ENCODE data around the gene BLTP2. TPM values are rescaled to one million over a fixed set of nuclear protein-coding genes. Genes with fewer than 3 reads are reported as not detected.

The BLTP2 gene
- total RNA-seq, 4 donors from 2014 or later: 95.1 to 133 (median 111) TPM

GRCh38 chr17:28626818-28627217, 18.1 kb downstream of the BLTP2 start:
- TF ChIP-seq POLR2A (IDR thresholded peaks at IDR 0.05) (no peak), CTCF (IDR thresholded peaks at IDR 0.05) (no peak), EP300 (IDR thresholded peaks at IDR 0.05) (no peak)
- Histone ChIP-seq H3K9me3 (no peaks in the 10 kb centered on the region), H3K4me3 (no peak overlapping the region), H3K36me3 (peaks cover 2 to 96% (median 39%) of the 10 kb centered on the region in 3 donors), H3K4me1 (no peaks in the 10 kb centered on the region), H3K27me3 (no peaks in the 10 kb centered on the region), H3K27ac (no peak overlapping the region)
- no peak for DNase-seq (ENCODE audit: low spot score in 2 of 2)
- 83% methylated on average over 4 of the region's 4 CpGs for WGBS, 2 donors

GRCh38 chr17:28624148-28624547, 20.8 kb downstream of the BLTP2 start:
- H3K4me1 ChIP-seq: no peaks in the 10 kb centered on the region
- H3K27ac ChIP-seq: no peak overlapping the region

GRCh38 chr17:28623696-28624095, 21.3 kb downstream of the BLTP2 start:
- Histone ChIP-seq H3K27me3 (no peaks in the 10 kb centered on the region), H3K4me1 (no peaks in the 10 kb centered on the region), H3K36me3 (peaks cover 2 to 96% (median 55%) of the 10 kb centered on the region in 3 donors), H3K9me3 (no peaks in the 10 kb centered on the region), H3K4me3 (no peak overlapping the region), H3K27ac (no peak overlapping the region)
- DNase-seq (ENCODE audit: low spot score in 2 of 2): no peak
- TF ChIP-seq EP300 (IDR thresholded peaks at IDR 0.05) (no peak), POLR2A (IDR thresholded peaks at IDR 0.05) (no peak), CTCF (IDR thresholded peaks at IDR 0.05) (no peak)
- WGBS, 2 donors: 84 to 100% methylated on average over 4 of the region's 4 CpGs

More at GRCh38 chr17:28624148-28624547, 20.8 kb downstream of the BLTP2 start:
- peaks cover 2 to 96% (median 51%) of the 10 kb centered on the region in 3 donors for H3K36me3 ChIP-seq
- no peak overlapping the region for H3K4me3 ChIP-seq
- H3K9me3 ChIP-seq: no peaks in the 10 kb centered on the region
- 93 to 95% methylated on average over 2 of the region's 2 CpGs for WGBS, 2 donors
- no peak for DNase-seq (ENCODE audit: low spot score in 2 of 2)
- TF ChIP-seq POLR2A (IDR thresholded peaks at IDR 0.05): no peak
- no peak for TF ChIP-seq EP300 (IDR thresholded peaks at IDR 0.05)
- TF ChIP-seq CTCF (IDR thresholded peaks at IDR 0.05): no peak
- H3K27me3 ChIP-seq: no peaks in the 10 kb centered on the region

GRCh38 chr17:28622186-28622585, 22.8 kb downstream of the BLTP2 start:
- WGBS, 2 donors: 92 to 97% methylated on average over 3 of the region's 3 CpGs

GRCh38 chr17:28620010-28620409, 24.9 kb downstream of the BLTP2 start:
- no peak overlapping the region for H3K4me3 ChIP-seq
- TF ChIP-seq CTCF (IDR thresholded peaks at IDR 0.05) (no peak), EP300 (IDR thresholded peaks at IDR 0.05) (no peak), POLR2A (IDR thresholded peaks at IDR 0.05) (no peak)
- no peaks in the 10 kb centered on the region for H3K4me1 ChIP-seq
- peaks cover 4 to 100% (median 83%) of the 10 kb centered on the region in 3 donors for H3K36me3 ChIP-seq
- DNase-seq (ENCODE audit: low spot score in 2 of 2): no peak
- no peaks in the 10 kb centered on the region for H3K9me3 ChIP-seq
- no peaks in the 10 kb centered on the region for H3K27me3 ChIP-seq
- 69 to 85% methylated on average over 2 of the region's 2 CpGs for WGBS, 2 donors
- H3K27ac ChIP-seq: no peak overlapping the region

More at GRCh38 chr17:28622186-28622585, 22.8 kb downstream of the BLTP2 start:
- TF ChIP-seq EP300 (IDR thresholded peaks at IDR 0.05) (no peak), CTCF (IDR thresholded peaks at IDR 0.05) (no peak), POLR2A (IDR thresholded peaks at IDR 0.05) (no peak)
- DNase-seq (ENCODE audit: low spot score in 2 of 2): no peak
- Histone ChIP-seq H3K4me3 (no peak overlapping the region), H3K4me1 (no peaks in the 10 kb centered on the region), H3K9me3 (no peaks in the 10 kb centered on the region), H3K27ac (no peak overlapping the region), H3K36me3 (peaks cover 4 to 96% (median 66%) of the 10 kb centered on the region in 3 donors), H3K27me3 (no peaks in the 10 kb centered on the region)
